ENCODE data around the gene AUTS2. TPM values are rescaled to one million over a fixed set of nuclear protein-coding genes. Genes with fewer than 3 reads are reported as not detected.

The AUTS2 gene
- total RNA-seq, 1 donor from 2014 or later: 53.0 TPM

DNA sequence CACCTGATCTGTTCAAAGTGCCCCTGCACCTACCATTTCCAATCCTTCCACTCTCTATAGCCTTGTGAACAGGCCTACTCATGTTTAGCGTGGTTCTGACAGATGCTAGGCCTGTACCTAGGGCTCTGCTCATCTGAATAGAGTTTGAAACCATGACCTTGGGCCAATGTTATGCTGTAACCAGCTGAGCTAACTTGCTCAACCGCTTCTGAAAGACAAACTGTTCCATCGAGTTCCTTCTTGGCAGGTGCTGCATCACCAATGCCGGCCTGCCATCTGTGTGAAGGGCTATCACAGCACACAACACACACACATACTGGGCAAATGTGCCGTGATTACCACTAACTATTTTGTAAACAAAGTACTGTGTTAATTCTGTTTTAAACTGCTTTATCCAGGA, 1114.7 kb downstream of the AUTS2 start:
- intact Hi-C loops (cut with DNase I): no loop called here
- H3K36me3 ChIP-seq: no peaks in the 10 kb centered on the region
- no peak overlapping the region for H3K4me3 ChIP-seq
- no peak overlapping the region for H3K27ac ChIP-seq
- H3K9me3 ChIP-seq: no peaks in the 10 kb centered on the region
- DNase-seq (ENCODE audit: extremely low spot score in 2 of 2): no peak
- no peaks in the 10 kb centered on the region for H3K27me3 ChIP-seq
- TF ChIP-seq POLR2AphosphoS5 (IDR thresholded peaks at IDR 0.05; ENCODE audit: insufficient read depth in 1 of 2, low read depth in 1 of 2) (peak in 1 of 2 donors; percentile 30), CTCF (IDR thresholded peaks at IDR 0.05) (no peak)
- peaks cover 52% of the 10 kb centered on the region for H3K4me1 ChIP-seq

DNA sequence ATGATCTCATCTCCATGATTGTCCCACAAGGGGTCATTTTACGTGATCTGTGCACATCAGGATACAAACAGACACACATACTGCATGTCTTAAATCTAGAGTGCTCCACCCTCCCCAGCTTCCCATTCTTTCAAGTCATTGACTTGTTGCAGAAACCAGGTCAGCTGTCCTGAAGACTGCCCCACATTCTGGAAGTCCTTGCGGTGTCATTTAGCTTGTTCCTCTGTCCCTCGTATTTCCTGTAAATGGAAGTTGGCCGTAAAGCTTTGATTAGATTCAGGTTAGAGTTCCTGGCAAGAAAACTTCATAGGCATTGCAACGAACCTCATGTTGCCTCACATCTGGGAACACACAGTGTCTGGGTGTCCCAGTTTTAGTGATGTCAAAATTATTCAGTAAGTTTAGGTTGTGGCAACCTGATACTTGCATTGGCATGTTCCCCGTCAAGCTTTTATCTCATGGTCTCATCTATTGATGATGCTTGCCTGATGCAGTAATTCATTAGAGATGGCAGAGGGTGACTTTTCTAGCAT, 1116.3 kb downstream of the AUTS2 start:
- no peak for DNase-seq (ENCODE audit: extremely low spot score in 2 of 2)
- Histone ChIP-seq H3K4me3 (no peak overlapping the region), H3K27me3 (no peaks in the 10 kb centered on the region), H3K4me1 (peaks cover 48% of the 10 kb centered on the region), H3K36me3 (no peaks in the 10 kb centered on the region), H3K9me3 (no peaks in the 10 kb centered on the region), H3K27ac (no peak overlapping the region)
- TF ChIP-seq POLR2AphosphoS5 (IDR thresholded peaks at IDR 0.05; ENCODE audit: insufficient read depth in 1 of 2, low read depth in 1 of 2) (peak in 1 of 2 donors; percentile 30), POLR2A (IDR thresholded peaks at IDR 0.05) (no peak)
- intact Hi-C loops (cut with DNase I): no loop called here

- TF ChIP-seq CTCF (IDR thresholded peaks at IDR 0.05): no peak
- TF ChIP-seq POLR2A (IDR thresholded peaks at IDR 0.05): no peak
- TF ChIP-seq POLR2AphosphoS5 (IDR thresholded peaks at IDR 0.05; ENCODE audit: insufficient read depth in 1 of 2, low read depth in 1 of 2): no peak
- intact Hi-C loops (cut with DNase I): no loop called here
- Histone ChIP-seq H3K36me3 (no peaks in the 10 kb centered on the region), H3K27ac (no peak overlapping the region), H3K27me3 (no peaks in the 10 kb centered on the region), H3K4me1 (peaks cover 27% of the 10 kb centered on the region), H3K4me3 (no peak overlapping the region), H3K9me3 (no peaks in the 10 kb centered on the region)
- DNase-seq (ENCODE audit: extremely low spot score in 2 of 2): no peak
Measured at GRCh38 chr7:70717553-70718329, 1119.5 kb downstream of the AUTS2 start.

- peaks cover 17% of the 10 kb centered on the region for H3K4me1 ChIP-seq
- intact Hi-C loops (cut with DNase I): no loop called here
- DNase-seq (ENCODE audit: extremely low spot score in 2 of 2): no peak
- no peak overlapping the region for H3K27ac ChIP-seq
- no peak overlapping the region for H3K4me3 ChIP-seq
- H3K36me3 ChIP-seq: no peaks in the 10 kb centered on the region
- no peaks in the 10 kb centered on the region for H3K9me3 ChIP-seq
- TF ChIP-seq POLR2AphosphoS5 (IDR thresholded peaks at IDR 0.05; ENCODE audit: insufficient read depth in 1 of 2, low read depth in 1 of 2) (no peak), POLR2A (IDR thresholded peaks at IDR 0.05) (no peak), CTCF (IDR thresholded peaks at IDR 0.05) (no peak)
- H3K27me3 ChIP-seq: no peaks in the 10 kb centered on the region
Measured at GRCh38 chr7:70719125-70719524, 1120.8 kb downstream of the AUTS2 start.

GRCh38 chr7:70720191-70720873, 1122.1 kb downstream of the AUTS2 start:
- Histone ChIP-seq H3K27me3 (no peaks in the 10 kb centered on the region), H3K36me3 (no peaks in the 10 kb centered on the region), H3K9me3 (no peaks in the 10 kb centered on the region), H3K27ac (no peak overlapping the region), H3K4me3 (no peak overlapping the region), H3K4me1 (peaks cover 16% of the 10 kb centered on the region)
- TF ChIP-seq POLR2AphosphoS5 (IDR thresholded peaks at IDR 0.05; ENCODE audit: insufficient read depth in 1 of 2, low read depth in 1 of 2) (no peak), POLR2A (IDR thresholded peaks at IDR 0.05) (no peak), CTCF (IDR thresholded peaks at IDR 0.05) (no peak)
- DNase-seq (ENCODE audit: extremely low spot score in 2 of 2): no peak
- intact Hi-C loops (cut with DNase I): no loop called here

All from vagina (tissue), 2 donors.